Ovary (tissue), 3 donors: Measurements from ENCODE around the gene DOC2B.

ENCODE experiments used
- POLR2A ChIP-seq: fragments of 450-650 bp; IDR thresholded peaks from one replicate; pipeline ENCODE4 v1.6.1; 2017; ENCODE audit warnings: antibody characterized with exemption, mild to moderate bottlenecking, moderate library complexity
- TF ChIP-seq, protein P1 (sequence below), 3 donors: fragments of 450-650 bp in 2 of 3; fragments of 200-600 bp in 1 of 3; IDR thresholded peaks; one replicate each; pipeline versions ENCODE4 v1.5.1 to v1.8.0; 2016 to 2022; ENCODE audit warnings: antibody characterized with exemption in 3 of 3, mild to moderate bottlenecking in 1 of 3
- donor health status: DM: no; HTN: no; CAD: no.

DNA sequence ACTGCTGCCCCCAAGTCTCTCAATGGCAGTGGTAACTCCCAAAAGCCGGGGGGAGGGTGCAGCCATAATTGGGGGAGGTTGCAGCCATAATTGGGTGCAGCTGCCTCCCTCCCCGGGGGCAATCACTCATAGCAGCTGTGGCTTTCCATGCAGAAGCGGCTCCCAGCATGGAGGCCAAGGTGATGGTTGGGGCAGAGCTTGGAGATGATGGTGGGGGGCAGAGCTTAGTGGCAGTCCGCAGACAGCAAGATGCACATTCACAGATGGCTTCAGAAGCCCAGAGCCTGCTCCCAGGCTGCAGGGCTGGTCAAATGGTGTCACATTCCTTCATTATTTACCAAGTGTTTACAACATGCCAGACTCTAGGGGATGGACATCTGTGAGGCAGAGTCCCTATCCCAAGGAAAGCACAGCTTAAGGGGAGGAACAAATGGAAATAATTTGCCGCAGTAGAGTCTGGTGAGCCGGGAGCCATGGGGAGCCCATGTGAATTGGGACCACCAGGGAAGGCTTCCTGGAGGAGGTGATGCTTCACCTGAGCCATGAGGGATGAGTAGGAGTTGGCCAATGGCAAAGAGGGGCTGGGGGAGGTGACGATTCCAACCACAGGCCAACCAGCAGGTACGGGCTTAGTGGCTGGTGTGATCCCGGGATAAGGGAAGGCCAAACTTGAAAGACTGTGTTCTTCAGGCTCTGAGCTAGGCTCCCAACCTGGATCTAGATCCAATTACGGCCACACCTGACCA, 8.1 kb downstream of the DOC2B start:
- TF ChIP-seq, protein P1, sequence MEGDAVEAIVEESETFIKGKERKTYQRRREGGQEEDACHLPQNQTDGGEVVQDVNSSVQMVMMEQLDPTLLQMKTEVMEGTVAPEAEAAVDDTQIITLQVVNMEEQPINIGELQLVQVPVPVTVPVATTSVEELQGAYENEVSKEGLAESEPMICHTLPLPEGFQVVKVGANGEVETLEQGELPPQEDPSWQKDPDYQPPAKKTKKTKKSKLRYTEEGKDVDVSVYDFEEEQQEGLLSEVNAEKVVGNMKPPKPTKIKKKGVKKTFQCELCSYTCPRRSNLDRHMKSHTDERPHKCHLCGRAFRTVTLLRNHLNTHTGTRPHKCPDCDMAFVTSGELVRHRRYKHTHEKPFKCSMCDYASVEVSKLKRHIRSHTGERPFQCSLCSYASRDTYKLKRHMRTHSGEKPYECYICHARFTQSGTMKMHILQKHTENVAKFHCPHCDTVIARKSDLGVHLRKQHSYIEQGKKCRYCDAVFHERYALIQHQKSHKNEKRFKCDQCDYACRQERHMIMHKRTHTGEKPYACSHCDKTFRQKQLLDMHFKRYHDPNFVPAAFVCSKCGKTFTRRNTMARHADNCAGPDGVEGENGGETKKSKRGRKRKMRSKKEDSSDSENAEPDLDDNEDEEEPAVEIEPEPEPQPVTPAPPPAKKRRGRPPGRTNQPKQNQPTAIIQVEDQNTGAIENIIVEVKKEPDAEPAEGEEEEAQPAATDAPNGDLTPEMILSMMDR (IDR thresholded peaks at IDR 0.05) = no peak
- TF ChIP-seq POLR2A = no peak
